CD1c-positive myeloid dendritic cell (primary cell): ENCODE data around the gene KLHL36.
A peak's percentile ranks its signal among the peaks of the same experiment; 100 is the strongest.

Experiments
- DNase-seq: peaks from one replicate; pipeline ENCODE4 v3.0.0-alpha.2; 2016; ENCODE audit errors: extremely low spot score

KLHL36 gene

GRCh38 chr16:84648595-84649510, 542 bp downstream of the KLHL36 start:
- peak; percentile 41 for DNase-seq

GRCh38 chr16:84649511-84649861, 1.2 kb downstream of the KLHL36 start:
- no peak for DNase-seq

- DNase-seq = no peak
These were observed 2.0 kb downstream of the KLHL36 start for GRCh38 chr16:84650062-84650991.

- DNase-seq = no peak
These were observed 4.3 kb downstream of the KLHL36 start for GRCh38 chr16:84652566-84652965.

- no peak for DNase-seq
These were observed 5.9 kb downstream of the KLHL36 start for GRCh38 chr16:84654238-84654637.

GRCh38 chr16:84654998-84655397, 6.7 kb downstream of the KLHL36 start:
- no peak for DNase-seq

- DNase-seq = no peak
These were observed 8.3 kb downstream of the KLHL36 start for GRCh38 chr16:84656649-84657048.

- no peak for DNase-seq
These were observed 9.0 kb downstream of the KLHL36 start for GRCh38 chr16:84657229-84657837.

- no peak for DNase-seq
These were observed 10.4 kb downstream of the KLHL36 start for GRCh38 chr16:84658690-84659089.

GRCh38 chr16:84659656-84660300, 11.5 kb downstream of the KLHL36 start:
- DNase-seq = no peak

GRCh38 chr16:84660973-84661372, 12.7 kb downstream of the KLHL36 start:
- peak; percentile 11 for DNase-seq

GRCh38 chr16:84661418-84662060, 13.2 kb downstream of the KLHL36 start:
- no peak for DNase-seq

- DNase-seq = no peak
These were observed 14.2 kb downstream of the KLHL36 start for GRCh38 chr16:84662471-84662870.

- DNase-seq = no peak
These were observed 15.3 kb downstream of the KLHL36 start for GRCh38 chr16:84663433-84664101.

GRCh38 chr16:84665359-84665758, 17.0 kb downstream of the KLHL36 start:
- no peak for DNase-seq

GRCh38 chr16:84665843-84666242, 17.5 kb downstream of the KLHL36 start:
- no peak for DNase-seq

GRCh38 chr16:84667600-84668309, 19.4 kb downstream of the KLHL36 start:
- no peak for DNase-seq

- DNase-seq = no peak
These were observed 21.8 kb downstream of the KLHL36 start for GRCh38 chr16:84670063-84670462.

- peak; percentile 89 for DNase-seq
These were observed 24.2 kb downstream of the KLHL36 start for GRCh38 chr16:84672276-84673202.
